HepG2 (cell line): ENCODE data around the gene EIF3A. TPM values are rescaled to one million over a fixed set of nuclear protein-coding genes. Genes with fewer than 3 reads are reported as not detected.

Experiments used
- ASH2L ChIP-seq: fragments of 300-600, 200-600 bp; sonication (generic); IDR thresholded peaks from 2 replicates; pipeline ENCODE4 v1.7.0; 2017; ENCODE audit warnings: low read depth, mild to moderate bottlenecking, moderate library complexity, mixed read lengths, low read length; ENCODE audit not compliant: insufficient read length
- BCLAF1 ChIP-seq: fragments of 450-650 bp; IDR thresholded peaks from 2 replicates; pipeline ENCODE4 v1.6.1; 2017; ENCODE audit warnings: mild to moderate bottlenecking
- HDAC2 ChIP-seq: sonication (generic); formaldehyde crosslinking; IDR thresholded peaks from 2 replicates; pipeline ENCODE4 v1.4.0; 2020; ENCODE audit warnings: missing genetic modification reagents
- IRF9 ChIP-seq: sonication (generic); formaldehyde crosslinking; IDR thresholded peaks from 2 replicates; pipeline ENCODE4 v1.8.0; 2022; ENCODE audit warnings: missing genetic modification reagents, mild to moderate bottlenecking, borderline replicate concordance
- KMT2B ChIP-seq: IDR thresholded peaks from 2 replicates; pipeline ENCODE4 v1.6.1; 2016; ENCODE audit warnings: missing genetic modification reagents, missing compliant biosample characterization
- MXD4 ChIP-seq: IDR thresholded peaks from 2 replicates; pipeline ENCODE4 v1.6.1; 2016; ENCODE audit warnings: mild to moderate bottlenecking, missing biosample characterization, missing genetic modification reagents
- NFKB2 ChIP-seq: sonication (generic); formaldehyde crosslinking; IDR thresholded peaks from 2 replicates; pipeline ENCODE4 v1.4.0; 2020; ENCODE audit warnings: missing genetic modification reagents, borderline replicate concordance
- PLRG1 ChIP-seq: fragments of 450-650 bp; conservative IDR thresholded peaks from 2 replicates; pipeline ENCODE4 v1.6.1; 2016
- PRDM10 ChIP-seq: sonication (generic); formaldehyde crosslinking; IDR thresholded peaks from 2 replicates; pipeline ENCODE4 v1.4.0; 2020; ENCODE audit warnings: low read depth, missing genetic modification reagents
- SP4 ChIP-seq: sonication (generic); formaldehyde crosslinking; IDR thresholded peaks from 2 replicates; pipeline ENCODE4 v1.8.1; 2023; ENCODE audit warnings: mild to moderate bottlenecking, missing genetic modification reagents
- TBX2 ChIP-seq: sonication (generic); formaldehyde crosslinking; IDR thresholded peaks from 2 replicates; pipeline ENCODE4 v1.5.0; 2020; ENCODE audit warnings: missing genetic modification reagents, mild to moderate bottlenecking, borderline replicate concordance
- THAP11 ChIP-seq: IDR thresholded peaks from 2 replicates; pipeline ENCODE4 v1.6.1; 2016; ENCODE audit warnings: missing biosample characterization, missing genetic modification reagents
- ZFX ChIP-seq: sonication (generic); formaldehyde crosslinking; IDR thresholded peaks from 2 replicates; pipeline ENCODE4 v1.4.0; 2020; ENCODE audit warnings: mild to moderate bottlenecking, low read depth, missing genetic modification reagents, moderate library complexity
- ZGPAT ChIP-seq: IDR thresholded peaks from 2 replicates; pipeline ENCODE4 v1.6.1; 2016; ENCODE audit warnings: mild to moderate bottlenecking
- ZNF274 ChIP-seq: sonication (generic); formaldehyde crosslinking; IDR thresholded peaks from 2 replicates; pipeline ENCODE4 v1.5.1; 2020; ENCODE audit warnings: mild to moderate bottlenecking, missing genetic modification reagents
- ZSCAN25 ChIP-seq: sonication (generic); formaldehyde crosslinking; IDR thresholded peaks from 2 replicates; pipeline ENCODE4 v1.8.0; 2022; ENCODE audit warnings: mild to moderate bottlenecking, missing genetic modification reagents
- polyA plus RNA-seq, 8 experiments: library from polyadenylated mRNA; depleted of rRNA in 3 of 8; stranded (reverse) in 7 of 8; unstranded in 1 of 8; fragments of >200 nt; fragmentation: Illumina TruSeq in 4 of 8; extraction: Trizol in 4 of 8; gene quantifications; 2 replicates each; pipeline versions ENCODE4 v1.2.1 to v1.2.3, GENCODE V29; 2011 to 2016; ENCODE audit warnings: low read depth in 4 of 8, missing spikeins in 1 of 8, mixed read lengths in 1 of 8; ENCODE audit not compliant: insufficient read depth in 1 of 8
- total RNA-seq, 5 experiments: library from RNA; depleted of rRNA; stranded (reverse); fragments of >200 nt; fragmentation: Illumina TruSeq; extraction: Trizol; gene quantifications; 2 replicates each; pipeline ENCODE4 v1.2.3, GENCODE V29; 2016; ENCODE audit warnings: low read depth in 1 of 5

The EIF3A gene
- total and polyA plus RNA-seq, 2 of the 13 experiments (the other 11 are each of a cell fraction or from before 2014, with no cell fraction given): 25.6 to 117 TPM

GRCh38 chr10:119103903-119104653, 23.5 kb upstream of the EIF3A start, which contains the start of gene DENND10 (continued):
- TF ChIP-seq PRDM10 (no peak), NFKB2 (CRISPR knock-in tag) (peak; percentile 30; the same call in 1 of the 2 replicates), MXD4 (CRISPR knock-in tag) (no peak), KMT2B (CRISPR knock-in tag) (peak; percentile 41; the same call in 1 of the 2 replicates), IRF9 (peak; percentile 71; the same call in 1 of the 2 replicates), ZSCAN25 (CRISPR knock-in tag) (peak; percentile 39; the same call in 1 of the 2 replicates), ZGPAT (CRISPR knock-in tag) (0 out of 2 replicates have a peak, but pooled peaks have one; percentile 51), ZNF274 (peak; percentile 59; the same call in 1 of the 2 replicates), TBX2 (peak; percentile 24; the same call in 1 of the 2 replicates), ZFX (peak; percentile 91), HDAC2 (CRISPR knock-in tag) (peak; percentile 26; the same call in 1 of the 2 replicates), THAP11 (CRISPR knock-in tag) (peak; percentile 49), ASH2L (peak; percentile 10), PLRG1 (no peak), BCLAF1 (no peak), SP4 (CRISPR knock-in tag) (peak; percentile 85; the same call in 1 of the 2 replicates)
